Stimulated activated effector memory CD8-positive, alpha-beta T cell treated with anti-CD3 and anti-CD28 coated beads, Interleukin-12 subunit alpha, Interleukin-12 subunit beta, amount 100 ng/mL, for 72 hours (primary cell): ENCODE results near the gene RPS2.
"Not testable (repeated sequence)": the region's sequence is repeated elsewhere in the genome, so short reads cannot be mapped to it uniquely, and the experiment has no call there.

Experiments
- ATAC-seq: fragments of 150-1000 bp; cut with Tn5 transposase; 2 replicates; pipeline ENCODE4 v1.10.0; 2021
- DNase-seq, 2 donors: peaks; one replicate each; pipeline ENCODE4 v3.0.0; 2021 to 2022; ENCODE audit warnings: low spot score in 2 of 2
- H3K27ac Mint-ChIP-seq: one replicate; pipeline ENCODE4 v1.8.0; 2022; ENCODE audit warnings: mild to moderate bottlenecking, mixed read lengths
- H3K36me3 Mint-ChIP-seq: one replicate; pipeline ENCODE4 v1.8.0; 2022; ENCODE audit warnings: mild to moderate bottlenecking, mixed read lengths
- H3K4me1 Mint-ChIP-seq: one replicate; pipeline ENCODE4 v1.8.0; 2022; ENCODE audit warnings: mixed read lengths
- H3K4me3 Mint-ChIP-seq: one replicate; pipeline ENCODE4 v1.8.0; 2022; ENCODE audit warnings: mild to moderate bottlenecking, mixed read lengths
- H3K9me3 Mint-ChIP-seq: one replicate; pipeline ENCODE4 v1.8.0; 2022; ENCODE audit warnings: mixed read lengths

Gene RPS2

GRCh38 chr16:1933097-1933661, 31.4 kb downstream of the RPS2 start:
- no peak for ATAC-seq

GRCh38 chr16:1932050-1933028, 32.3 kb downstream of the RPS2 start:
- H3K27ac Mint-ChIP-seq, result no peak overlapping the region
- ATAC-seq, result no peak
- H3K36me3 Mint-ChIP-seq, result peaks cover 5% of the 10 kb centered on the region
- H3K9me3 Mint-ChIP-seq, result no peaks in the 10 kb centered on the region
- H3K4me3 Mint-ChIP-seq, result no peak overlapping the region
- DNase-seq, result no peak
- H3K4me1 Mint-ChIP-seq, result no peaks in the 10 kb centered on the region

More at GRCh38 chr16:1933097-1933661, 31.4 kb downstream of the RPS2 start:
- no peak for DNase-seq
- H3K4me3 Mint-ChIP-seq, result no peak overlapping the region
- H3K36me3 Mint-ChIP-seq, result peaks cover 13% of the 10 kb centered on the region
- H3K4me1 Mint-ChIP-seq, result no peaks in the 10 kb centered on the region
- no peaks in the 10 kb centered on the region for H3K9me3 Mint-ChIP-seq
- no peak overlapping the region for H3K27ac Mint-ChIP-seq

GRCh38 chr16:1930338-1930720, 34.3 kb downstream of the RPS2 start:
- Mint-ChIP-seq H3K4me1 (no peaks in the 10 kb centered on the region), H3K27ac (no peak overlapping the region)
- no peak for ATAC-seq

GRCh38 chr16:1929578-1930337, 34.9 kb downstream of the RPS2 start:
- DNase-seq (peak; percentile 99 to 100), ATAC-seq (peak; percentile 93)
- Mint-ChIP-seq H3K27ac (no peak overlapping the region), H3K4me3 (peak overlapping the region; percentile 55), H3K9me3 (no peaks in the 10 kb centered on the region), H3K36me3 (no peaks in the 10 kb centered on the region), H3K4me1 (no peaks in the 10 kb centered on the region)

More at GRCh38 chr16:1930338-1930720, 34.3 kb downstream of the RPS2 start:
- Mint-ChIP-seq H3K4me3 (no peak overlapping the region), H3K36me3 (no peaks in the 10 kb centered on the region), H3K9me3 (no peaks in the 10 kb centered on the region)
- DNase-seq, result no peak

GRCh38 chr16:1929105-1929504, 35.5 kb downstream of the RPS2 start:
- ATAC-seq (peak; percentile 25), DNase-seq (no peak)
- peak overlapping the region; percentile 55 for H3K4me3 Mint-ChIP-seq

GRCh38 chr16:1926271-1926670, 38.4 kb downstream of the RPS2 start:
- Mint-ChIP-seq H3K4me3 (no peak overlapping the region), H3K4me1 (no peaks in the 10 kb centered on the region), H3K36me3 (no peaks in the 10 kb centered on the region), H3K27ac (no peak overlapping the region), H3K9me3 (no peaks in the 10 kb centered on the region)
- DNase-seq, result no peak
- ATAC-seq, result no peak

More at GRCh38 chr16:1929105-1929504, 35.5 kb downstream of the RPS2 start:
- Mint-ChIP-seq H3K36me3 (no peaks in the 10 kb centered on the region), H3K9me3 (no peaks in the 10 kb centered on the region), H3K27ac (no peak overlapping the region), H3K4me1 (no peaks in the 10 kb centered on the region)

GRCh38 chr16:1924095-1924494, 40.5 kb downstream of the RPS2 start:
- no peaks in the 10 kb centered on the region for H3K9me3 Mint-ChIP-seq
- DNase-seq, result no peak
- H3K27ac Mint-ChIP-seq, result no peak overlapping the region

GRCh38 chr16:1923299-1924034, 41.2 kb downstream of the RPS2 start:
- DNase-seq, result no peak
- H3K36me3 Mint-ChIP-seq, result no peaks in the 10 kb centered on the region
- peaks cover 6% of the 10 kb centered on the region for H3K4me1 Mint-ChIP-seq
- H3K9me3 Mint-ChIP-seq, result no peaks in the 10 kb centered on the region
- H3K27ac Mint-ChIP-seq, result no peak overlapping the region
- ATAC-seq, result no peak
- H3K4me3 Mint-ChIP-seq, result no peak overlapping the region

More at GRCh38 chr16:1924095-1924494, 40.5 kb downstream of the RPS2 start:
- ATAC-seq, result no peak
- Mint-ChIP-seq H3K4me3 (no peak overlapping the region), H3K4me1 (peaks cover 6% of the 10 kb centered on the region), H3K36me3 (no peaks in the 10 kb centered on the region)

GRCh38 chr16:1922357-1922756, 42.3 kb downstream of the RPS2 start:
- Mint-ChIP-seq H3K36me3 (no peaks in the 10 kb centered on the region), H3K4me3 (no peak overlapping the region), H3K9me3 (no peaks in the 10 kb centered on the region), H3K27ac (no peak overlapping the region), H3K4me1 (peaks cover 6% of the 10 kb centered on the region)
- DNase-seq (no peak), ATAC-seq (no peak)

GRCh38 chr16:1920727-1921171, 43.9 kb downstream of the RPS2 start:
- peaks cover 6% of the 10 kb centered on the region for H3K4me1 Mint-ChIP-seq
- H3K36me3 Mint-ChIP-seq, result no peaks in the 10 kb centered on the region
- no peak overlapping the region for H3K4me3 Mint-ChIP-seq
- DNase-seq (no peak), ATAC-seq (peak; percentile 47)
- no peaks in the 10 kb centered on the region for H3K9me3 Mint-ChIP-seq
- H3K27ac Mint-ChIP-seq, result no peak overlapping the region

GRCh38 chr16:1920122-1920521, 44.5 kb downstream of the RPS2 start:
- not testable (repeated sequence) for H3K9me3 Mint-ChIP-seq, H3K36me3 Mint-ChIP-seq, DNase-seq, ATAC-seq, H3K4me3 Mint-ChIP-seq, H3K4me1 Mint-ChIP-seq, H3K27ac Mint-ChIP-seq

GRCh38 chr16:1919327-1919998, 45.2 kb downstream of the RPS2 start:
- Mint-ChIP-seq H3K4me3 (no peak overlapping the region), H3K9me3 (no peaks in the 10 kb centered on the region), H3K4me1 (peaks cover 6% of the 10 kb centered on the region), H3K27ac (no peak overlapping the region), H3K36me3 (no peaks in the 10 kb centered on the region)
- no peak for DNase-seq
- no peak for ATAC-seq

- no peak for DNase-seq
- Mint-ChIP-seq H3K9me3 (no peaks in the 10 kb centered on the region), H3K36me3 (no peaks in the 10 kb centered on the region), H3K4me1 (peaks cover 6% of the 10 kb centered on the region), H3K27ac (no peak within 1 kb of the TSS), H3K4me3 (no peak within 1 kb of the TSS)
- ATAC-seq, result no peak
Observed at GRCh38 chr16:1918351-1919326, 46.0 kb downstream of the RPS2 start, which contains the start of gene HS3ST6. HS3ST6 (minus strand) TSS chr16:1918415; CDS start chr16:1918323, 92 bp downstream.
